Mucosa of descending colon (tissue), 3 donors: ENCODE results near the gene SF3B3. TPM values are rescaled to one million over a fixed set of nuclear protein-coding genes. Genes with fewer than 3 reads are reported as not detected.
"Not testable (repeated sequence)": the region's sequence is repeated elsewhere in the genome, so short reads cannot be mapped to it uniquely, and the experiment has no call there.

Experiments
- ATAC-seq: fragments of 200-7000 bp; cut with Tn5 transposase; one replicate; pipeline ENCODE4 v1.9.1; 2020; ENCODE audit warnings: mild to moderate bottlenecking, moderate library complexity
- DNase-seq, 3 donors: peaks; one replicate each; pipeline ENCODE4 v3.0.0-alpha.2; 2020
- H3K36me3 ChIP-seq: fragments of 200-600 bp; one replicate; pipeline ENCODE4 v1.8.0; 2021; ENCODE audit warnings: low read depth, mild to moderate bottlenecking
- H3K4me1 ChIP-seq: fragments of 200-600 bp; one replicate; pipeline ENCODE4 v1.8.0; 2021; ENCODE audit warnings: low read depth, mild to moderate bottlenecking
- H3K4me3 ChIP-seq: fragments of 200-600 bp; one replicate; pipeline ENCODE4 v1.8.0; 2021; ENCODE audit warnings: mild to moderate bottlenecking
- H3K9me3 ChIP-seq: fragments of 200-600 bp; one replicate; pipeline ENCODE4 v1.8.0; 2021; ENCODE audit warnings: mild to moderate bottlenecking
- intact Hi-C, 2 donors: fragments of 100-400 bp; cut with DNase I in 1 of 2; cut with micrococcal nuclease in 1 of 2; formaldehyde crosslinking; loops; one replicate each; pipeline versions ENCODE4 v1.11.0 to v1.11.1; 2022; cut with DNase I, micrococcal nuclease
- total RNA-seq, 3 donors: library from RNA; stranded (reverse); fragmentation: NEBNext Ultra II Directional in 2 of 3; extraction: Animal tissue kit (Norgen Biotek cat#: 25700) in 2 of 3; gene quantifications; one replicate each; pipeline versions ENCODE4 v1.2.1 to v1.2.4, GENCODE V29; 2021 to 2023
- TF ChIP-seq, protein P1 (sequence below): fragments of 200-600 bp; IDR thresholded peaks from one replicate; pipeline ENCODE4 v1.8.0; 2022; ENCODE audit warnings: antibody characterized with exemption, mild to moderate bottlenecking
- donor health status: DM: no; HTN: no; CAD: no; lungs with moderate emphysema.
- donor health status: DM: no; HTN: no; CAD: no.
- donor health status: DM: no; HTN: yes; CAD: no.

SF3B3 gene
- total RNA-seq, 3 donors from 2014 or later: 158 to 179 (median 173) TPM

- no peak for ATAC-seq
- H3K9me3 ChIP-seq: no peaks in the 10 kb centered on the region
- DNase-seq: no peak
- H3K4me1 ChIP-seq: peaks cover 11% of the 10 kb centered on the region
- no peak overlapping the region for H3K4me3 ChIP-seq
- intact Hi-C loops: no loop called here
- no peaks in the 10 kb centered on the region for H3K36me3 ChIP-seq
- TF ChIP-seq, protein P1, sequence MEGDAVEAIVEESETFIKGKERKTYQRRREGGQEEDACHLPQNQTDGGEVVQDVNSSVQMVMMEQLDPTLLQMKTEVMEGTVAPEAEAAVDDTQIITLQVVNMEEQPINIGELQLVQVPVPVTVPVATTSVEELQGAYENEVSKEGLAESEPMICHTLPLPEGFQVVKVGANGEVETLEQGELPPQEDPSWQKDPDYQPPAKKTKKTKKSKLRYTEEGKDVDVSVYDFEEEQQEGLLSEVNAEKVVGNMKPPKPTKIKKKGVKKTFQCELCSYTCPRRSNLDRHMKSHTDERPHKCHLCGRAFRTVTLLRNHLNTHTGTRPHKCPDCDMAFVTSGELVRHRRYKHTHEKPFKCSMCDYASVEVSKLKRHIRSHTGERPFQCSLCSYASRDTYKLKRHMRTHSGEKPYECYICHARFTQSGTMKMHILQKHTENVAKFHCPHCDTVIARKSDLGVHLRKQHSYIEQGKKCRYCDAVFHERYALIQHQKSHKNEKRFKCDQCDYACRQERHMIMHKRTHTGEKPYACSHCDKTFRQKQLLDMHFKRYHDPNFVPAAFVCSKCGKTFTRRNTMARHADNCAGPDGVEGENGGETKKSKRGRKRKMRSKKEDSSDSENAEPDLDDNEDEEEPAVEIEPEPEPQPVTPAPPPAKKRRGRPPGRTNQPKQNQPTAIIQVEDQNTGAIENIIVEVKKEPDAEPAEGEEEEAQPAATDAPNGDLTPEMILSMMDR: no peak
Measured at GRCh38 chr16:70615945-70616344, 92.3 kb downstream of the SF3B3 start.

GRCh38 chr16:70621864-70622263 lies 98.2 kb downstream of the SF3B3 start:
- H3K36me3 ChIP-seq, H3K4me1 ChIP-seq, intact Hi-C loops, H3K4me3 ChIP-seq, H3K9me3 ChIP-seq, DNase-seq, ATAC-seq: not testable (repeated sequence)

Other genes starting within 250 kb of the SF3B3 start
- 10 to 100 TPM; 30.1 to 77.7 (median 42.7) TPM for gene AARS1, start 234.3 kb upstream of the SF3B3 start, total RNA-seq
- 10 to 100 TPM; 22.5 to 34.7 (median 28.7) TPM for gene DDX19B, start 224.6 kb upstream of the SF3B3 start, total RNA-seq
- 10 to 100 TPM; 19.1 to 34.7 (median 21.4) TPM for gene DDX19A, start 176.9 kb upstream of the SF3B3 start, total RNA-seq
- 10 to 100 TPM in 1 of 3 donors, 1 to 10 TPM in 2; 4.2 to 22.4 (median 9.5) TPM for gene ST3GAL2, start 84.7 kb upstream of the SF3B3 start, total RNA-seq
- gene FCSK, start 69.2 kb upstream of the SF3B3 start, total RNA-seq: 10 to 100 TPM; 30.1 to 47.4 (median 33.0) TPM
- 10 to 100 TPM; 58.3 to 66.2 (median 60.5) TPM for gene COG4, start 262 bp upstream of the SF3B3 start, total RNA-seq
- gene IL34, start 122.7 kb downstream of the SF3B3 start, total RNA-seq: 1 to 10 TPM; 1.2 to 2.2 (median 1.8) TPM
- gene MTSS2, start 162.2 kb downstream of the SF3B3 start, total RNA-seq: 100 to 1,000 TPM in 1 of 3 donors, 10 to 100 TPM in 2; 11.8 to 151 (median 28.2) TPM